Activated T-cell treated with anti-CD3 and anti-CD28 coated beads, Interleukin-2, amount 50 U/mL, for 72 hours (primary cell): ENCODE data around the gene PLA1A. TPM values are rescaled to one million over a fixed set of nuclear protein-coding genes. Genes with fewer than 3 reads are reported as not detected.
A peak's percentile ranks its signal among the peaks of the same experiment; 100 is the strongest.
"Not testable (repeated sequence)": the region's sequence is repeated elsewhere in the genome, so short reads cannot be mapped to it uniquely, and the experiment has no call there.

Experiments used
- ATAC-seq, 2 donors: fragments of 150-1000 bp; cut with Tn5 transposase; replicated peaks in 1 of 2; 2 replicates each; pipeline ENCODE4 v1.10.0; 2021; ENCODE audit warnings: moderate library complexity in 2 of 2, mild to moderate bottlenecking in 1 of 2
- DNase-seq, 2 donors: peaks; one replicate each; pipeline ENCODE4 v3.0.0; 2021 to 2022; ENCODE audit warnings: mixed read lengths in 1 of 2
- H3K27ac Mint-ChIP-seq: one replicate; pipeline ENCODE4 v1.8.0; 2022; ENCODE audit warnings: mild to moderate bottlenecking, moderate library complexity, mixed read lengths
- H3K27me3 Mint-ChIP-seq: one replicate; pipeline ENCODE4 v1.8.0; 2022; ENCODE audit warnings: low read depth, mixed read lengths
- H3K36me3 Mint-ChIP-seq, 2 donors: one replicate each; pipeline ENCODE4 v1.8.0; 2022; ENCODE audit warnings: mixed read lengths in 2 of 2, mild to moderate bottlenecking in 1 of 2; ENCODE audit not compliant: insufficient read depth in 2 of 2
- H3K4me1 Mint-ChIP-seq: one replicate; pipeline ENCODE4 v1.8.0; 2022; ENCODE audit warnings: low read depth, mixed read lengths
- H3K4me3 Mint-ChIP-seq, 2 donors: one replicate each; pipeline ENCODE4 v1.8.0; 2022; ENCODE audit warnings: mild to moderate bottlenecking in 2 of 2, mixed read lengths in 2 of 2, moderate library complexity in 2 of 2
- H3K9me3 Mint-ChIP-seq, 2 donors: one replicate each; pipeline ENCODE4 v1.8.0; 2022; ENCODE audit warnings: mixed read lengths in 2 of 2
- total RNA-seq, 2 donors: library from RNA; stranded (reverse); gene quantifications; one replicate each; pipeline ENCODE4 v1.2.3, GENCODE V29; 2022

PLA1A gene, protein sequence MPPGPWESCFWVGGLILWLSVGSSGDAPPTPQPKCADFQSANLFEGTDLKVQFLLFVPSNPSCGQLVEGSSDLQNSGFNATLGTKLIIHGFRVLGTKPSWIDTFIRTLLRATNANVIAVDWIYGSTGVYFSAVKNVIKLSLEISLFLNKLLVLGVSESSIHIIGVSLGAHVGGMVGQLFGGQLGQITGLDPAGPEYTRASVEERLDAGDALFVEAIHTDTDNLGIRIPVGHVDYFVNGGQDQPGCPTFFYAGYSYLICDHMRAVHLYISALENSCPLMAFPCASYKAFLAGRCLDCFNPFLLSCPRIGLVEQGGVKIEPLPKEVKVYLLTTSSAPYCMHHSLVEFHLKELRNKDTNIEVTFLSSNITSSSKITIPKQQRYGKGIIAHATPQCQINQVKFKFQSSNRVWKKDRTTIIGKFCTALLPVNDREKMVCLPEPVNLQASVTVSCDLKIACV
- total RNA-seq: 1 to 10 TPM in 1 of 2 donors, under 1 TPM in 1; 0.79 to 1.2 TPM

DNA sequence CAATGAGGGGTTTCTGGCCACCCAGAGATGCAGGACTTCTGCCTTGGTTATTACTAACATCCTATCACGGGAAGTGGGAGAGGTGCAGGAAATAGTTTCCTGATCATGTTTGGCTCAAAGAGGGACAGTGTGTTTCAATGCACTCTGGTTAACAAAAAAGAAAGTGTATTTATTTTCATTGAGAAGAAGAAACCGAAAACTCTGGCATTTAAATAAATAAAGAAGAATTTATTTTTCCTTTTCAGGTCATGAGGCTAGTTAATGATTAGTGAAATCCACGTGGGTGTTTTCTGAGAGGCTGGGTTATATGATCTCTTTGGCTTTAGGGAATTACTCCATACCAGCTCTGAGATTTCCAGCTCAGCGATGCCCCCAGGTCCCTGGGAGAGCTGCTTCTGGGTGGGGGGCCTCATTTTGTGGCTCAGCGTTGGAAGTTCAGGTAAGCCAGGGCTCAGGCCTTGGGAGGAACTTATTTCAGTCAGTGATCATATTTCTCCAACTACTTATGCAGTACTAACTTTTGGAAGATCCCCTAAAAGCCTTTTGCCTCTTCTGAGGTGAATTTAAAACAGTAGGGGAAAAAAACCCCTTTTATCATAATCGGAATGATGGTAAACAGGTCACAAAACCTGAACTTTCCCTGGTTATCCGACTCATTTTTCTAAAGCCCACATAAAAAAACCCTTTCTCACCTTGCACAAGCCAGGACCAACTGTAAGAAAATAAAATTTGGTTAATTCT, at the start of gene PLA1A:
Gene PLA1A, plus strand, starts transcription at position 338 of the 741 bp plus-strand sequence. Its CDS starts 29 bp downstream, at position 367.
- Mint-ChIP-seq H3K4me1 (peaks cover 29% of the 10 kb centered on the region), H3K9me3 (no peaks in the 10 kb centered on the region), H3K4me3 (peak within 1 kb of the TSS in 1 of 2 donors; percentile 22), H3K27ac (peak within 1 kb of the TSS; percentile 12), H3K36me3 (no peaks in the 10 kb centered on the region), H3K27me3 (peaks cover 17% of the 10 kb centered on the region)
- DNase-seq (no peak), ATAC-seq (peak in 1 of 2 donors; percentile 23)

GRCh38 chr3:119548341-119548740, 49.3 kb upstream of the PLA1A start:
- H3K27me3 Mint-ChIP-seq: no peaks in the 10 kb centered on the region
- no peaks in the 10 kb centered on the region for H3K4me1 Mint-ChIP-seq
- H3K4me3 Mint-ChIP-seq: no peak overlapping the region
- DNase-seq: no peak
- no peaks in the 10 kb centered on the region for H3K9me3 Mint-ChIP-seq
- ATAC-seq: no peak
- no peak overlapping the region for H3K27ac Mint-ChIP-seq
- H3K36me3 Mint-ChIP-seq: no peaks in the 10 kb centered on the region

DNA sequence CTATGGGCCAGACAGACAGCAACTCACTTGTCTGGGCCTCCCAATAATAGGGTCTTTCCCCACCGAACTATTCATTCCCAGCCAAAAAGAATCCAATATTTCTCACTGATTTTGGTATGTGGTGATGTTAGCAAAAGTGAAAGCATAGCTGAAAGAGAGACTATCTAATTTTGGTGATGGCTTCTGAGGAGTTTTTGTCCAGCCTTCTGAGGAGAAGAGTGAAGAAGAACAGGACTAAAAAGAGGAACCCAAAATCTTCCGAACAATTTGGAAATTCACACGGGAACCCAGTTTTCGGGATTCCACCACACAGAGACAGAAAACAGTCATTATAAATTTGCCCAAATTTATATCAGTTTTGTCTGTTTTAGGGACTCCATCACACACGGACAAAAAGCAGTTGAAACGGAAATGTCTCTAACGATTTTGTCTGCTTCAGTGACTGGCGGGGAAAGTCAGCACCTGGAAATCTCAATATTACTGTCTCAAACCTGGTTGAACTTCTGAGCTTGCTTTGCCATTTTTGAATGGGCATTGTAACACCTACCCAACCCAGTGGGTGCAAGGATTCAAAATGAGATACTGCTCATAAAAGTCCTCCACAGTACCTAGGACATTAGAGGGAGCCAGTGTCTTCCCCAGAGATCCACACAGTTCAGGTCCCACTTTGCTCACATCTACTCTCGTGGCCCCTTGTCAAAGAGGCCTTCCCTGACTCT, 47.3 kb upstream of the PLA1A start:
- Mint-ChIP-seq H3K9me3 (no peaks in the 10 kb centered on the region), H3K27ac (peak overlapping the region; percentile 4), H3K4me3 (no peak overlapping the region), H3K4me1 (peaks cover under 1% of the 10 kb centered on the region), H3K36me3 (no peaks in the 10 kb centered on the region), H3K27me3 (no peaks in the 10 kb centered on the region)
- ATAC-seq (no peak), DNase-seq (no peak)

GRCh38 chr3:119551598-119551997, 46.1 kb upstream of the PLA1A start:
- no peak for DNase-seq
- H3K36me3 Mint-ChIP-seq: peaks cover 0 to 1% of the 10 kb centered on the region in 2 donors
- H3K4me1 Mint-ChIP-seq: peaks cover 6% of the 10 kb centered on the region
- H3K4me3 Mint-ChIP-seq: no peak overlapping the region
- no peaks in the 10 kb centered on the region for H3K9me3 Mint-ChIP-seq
- ATAC-seq: no peak
- H3K27ac Mint-ChIP-seq: no peak overlapping the region
- no peaks in the 10 kb centered on the region for H3K27me3 Mint-ChIP-seq

DNA sequence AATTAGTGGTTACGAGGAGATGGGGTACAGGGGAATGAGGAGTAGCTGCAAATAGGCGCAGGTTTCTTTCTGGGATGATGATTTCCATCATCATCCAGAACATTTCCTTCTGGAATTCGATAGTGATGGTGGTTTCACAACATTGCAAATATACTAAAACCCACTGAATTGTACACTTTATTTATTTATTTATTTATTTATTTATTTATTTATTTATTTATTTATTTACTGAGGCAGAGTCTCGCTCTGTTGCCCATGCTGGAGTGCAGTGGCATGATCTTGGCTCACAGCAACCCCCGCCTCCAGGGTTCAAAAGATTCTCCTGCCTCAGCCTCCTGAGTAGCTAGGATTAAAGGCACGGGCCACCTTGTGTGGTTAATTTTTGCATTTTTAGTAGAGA, 44.8 kb upstream of the PLA1A start:
- H3K4me1 Mint-ChIP-seq: peaks cover 11% of the 10 kb centered on the region
- not testable (repeated sequence) for H3K27ac Mint-ChIP-seq, DNase-seq, ATAC-seq, H3K36me3 Mint-ChIP-seq, H3K9me3 Mint-ChIP-seq, H3K27me3 Mint-ChIP-seq, H3K4me3 Mint-ChIP-seq

- DNase-seq: no peak
- H3K4me3 Mint-ChIP-seq: no peak overlapping the region
- H3K36me3 Mint-ChIP-seq: peaks cover 0 to 1% of the 10 kb centered on the region in 2 donors
- H3K27ac Mint-ChIP-seq: no peak overlapping the region
- H3K9me3 Mint-ChIP-seq: no peaks in the 10 kb centered on the region
- H3K4me1 Mint-ChIP-seq: peaks cover 15% of the 10 kb centered on the region
- ATAC-seq: no peak
- H3K27me3 Mint-ChIP-seq: no peaks in the 10 kb centered on the region
These were observed 43.8 kb upstream of the PLA1A start for GRCh38 chr3:119553823-119554415.

- DNase-seq (no peak), ATAC-seq (no peak)
- no peaks in the 10 kb centered on the region for H3K9me3 Mint-ChIP-seq
- peaks cover 26% of the 10 kb centered on the region for H3K4me1 Mint-ChIP-seq
- peak overlapping the region; percentile 23 to 49 for H3K4me3 Mint-ChIP-seq
- peaks cover 0 to 1% of the 10 kb centered on the region in 2 donors for H3K36me3 Mint-ChIP-seq
- H3K27me3 Mint-ChIP-seq: no peaks in the 10 kb centered on the region
- peak overlapping the region; percentile 23 for H3K27ac Mint-ChIP-seq
These were observed 42.4 kb upstream of the PLA1A start for GRCh38 chr3:119555309-119555735.

- ATAC-seq: no peak
- H3K4me3 Mint-ChIP-seq: peak overlapping the region; percentile 29 to 49
- no peaks in the 10 kb centered on the region for H3K9me3 Mint-ChIP-seq
- H3K4me1 Mint-ChIP-seq: peaks cover 28% of the 10 kb centered on the region
- peak overlapping the region; percentile 48 for H3K27ac Mint-ChIP-seq
- H3K27me3 Mint-ChIP-seq: no peaks in the 10 kb centered on the region
- peaks cover 0 to 1% of the 10 kb centered on the region in 2 donors for H3K36me3 Mint-ChIP-seq
- DNase-seq: no peak
These were observed 41.8 kb upstream of the PLA1A start for GRCh38 chr3:119555929-119556328.

- Mint-ChIP-seq H3K36me3 (peaks cover 0 to 1% of the 10 kb centered on the region in 2 donors), H3K9me3 (no peaks in the 10 kb centered on the region), H3K4me1 (peaks cover 29% of the 10 kb centered on the region), H3K4me3 (peak overlapping the region; percentile 52 to 78), H3K27ac (peak overlapping the region; percentile 48), H3K27me3 (no peaks in the 10 kb centered on the region)
- DNase-seq (no peak), ATAC-seq (no peak)
These were observed 40.4 kb upstream of the PLA1A start for GRCh38 chr3:119557192-119557876.

- Mint-ChIP-seq H3K27ac (peak overlapping the region; percentile 48), H3K36me3 (peaks cover 0 to 1% of the 10 kb centered on the region in 2 donors), H3K27me3 (no peaks in the 10 kb centered on the region), H3K4me1 (peaks cover 34% of the 10 kb centered on the region), H3K9me3 (no peaks in the 10 kb centered on the region), H3K4me3 (peak overlapping the region; percentile 65 to 78)
- ATAC-seq (no peak), DNase-seq (no peak)
These were observed 39.8 kb upstream of the PLA1A start for GRCh38 chr3:119557877-119558269.

- Mint-ChIP-seq H3K9me3 (no peaks in the 10 kb centered on the region), H3K27me3 (no peaks in the 10 kb centered on the region), H3K4me3 (peak overlapping the region; percentile 65 to 78), H3K27ac (no peak overlapping the region), H3K4me1 (peaks cover 35% of the 10 kb centered on the region), H3K36me3 (peaks cover 0 to 1% of the 10 kb centered on the region in 2 donors)
- DNase-seq (no peak), ATAC-seq (no peak)
These were observed 38.9 kb upstream of the PLA1A start for GRCh38 chr3:119558626-119559317.
